Measurements from ENCODE around the gene CARF.

CARF gene

GRCh38 chr2:203025592-203025991, 113.5 kb downstream of the CARF start:
- Histone ChIP-seq H3K4me3 (ENCODE audit: low read length in 2 of 2) (no peak overlapping the region), H2BK15ac (ENCODE audit: low read length) (no peak overlapping the region), H2AFZ (ENCODE audit: low read length) (no peak overlapping the region), H2BK12ac (ENCODE audit: low read length) (no peak overlapping the region), H2AK5ac (ENCODE audit: low read depth, low read length) (no peak overlapping the region), H3K4me1 (ENCODE audit: control insufficient read depth in 2 of 2, insufficient read depth in 1 of 2, low read depth in 1 of 2, low read length in 2 of 2) (no peaks in the 10 kb centered on the region), H3K36me3 (replicated peaks in 1 of 2; ENCODE audit: control insufficient read depth in 2 of 2, insufficient read depth in 2 of 2, low read length in 2 of 2) (no peaks in the 10 kb centered on the region), H3K79me1 (ENCODE audit: low read depth, low read length) (no peaks in the 10 kb centered on the region), H3K9me3 (replicated peaks in 1 of 2; ENCODE audit: control insufficient read depth in 2 of 2, insufficient read depth in 1 of 2, low read depth in 1 of 2, low read length in 2 of 2) (no peaks in the 10 kb centered on the region), H2BK120ac (ENCODE audit: low read depth, low read length) (no peak overlapping the region), H3K14ac (ENCODE audit: low read length) (no peak overlapping the region), H3K23ac (ENCODE audit: low read depth, low read length, poor library complexity) (no peak overlapping the region), H3K18ac (ENCODE audit: low read length) (no peak overlapping the region), H4K91ac (ENCODE audit: low read depth, low read length, poor library complexity) (no peak overlapping the region), H3K27ac (replicated peaks; ENCODE audit: low read length) (no peak overlapping the region), H3K4ac (ENCODE audit: low read length) (no peak overlapping the region), H2BK5ac (ENCODE audit: low read length) (no peak overlapping the region), H3K4me2 (ENCODE audit: insufficient read depth, low read length, poor library complexity, severe bottlenecking) (no peak overlapping the region), H4K8ac (ENCODE audit: low read depth, low read length) (no peak overlapping the region), H3K9ac (ENCODE audit: low read depth, low read length, poor library complexity) (no peak overlapping the region), H3K27me3 (ENCODE audit: control insufficient read depth in 3 of 3, insufficient read depth in 3 of 3, low read depth in 1 of 3, low read length in 3 of 3) (no peaks in the 10 kb centered on the region)
- DNase-seq (ENCODE audit: low spot score), result no peak

DNA sequence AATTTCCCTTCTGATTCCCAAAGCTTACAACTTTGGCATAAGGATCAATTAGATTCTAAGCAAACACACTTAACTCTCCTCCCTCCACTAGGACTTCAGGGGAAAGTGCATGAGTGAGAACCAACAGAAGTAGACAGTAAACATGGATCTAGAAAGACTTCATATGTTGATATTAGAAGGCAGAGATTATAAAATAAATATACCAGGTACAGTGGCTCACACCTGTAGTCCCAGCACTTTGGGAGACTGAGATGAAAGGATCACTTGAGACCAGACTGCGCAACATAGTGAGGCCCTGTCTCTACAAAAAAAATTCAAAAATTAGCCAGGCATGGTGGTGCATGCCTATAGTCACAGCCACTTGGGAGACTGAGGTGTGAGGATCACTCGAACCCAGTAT, 118.5 kb downstream of the CARF start:
- H2BK120ac ChIP-seq (ENCODE audit: low read depth, low read length), result no peak overlapping the region
- no peaks in the 10 kb centered on the region for H3K36me3 ChIP-seq (replicated peaks in 1 of 2; ENCODE audit: control insufficient read depth in 2 of 2, insufficient read depth in 2 of 2, low read length in 2 of 2)
- no peak overlapping the region for H2BK15ac ChIP-seq (ENCODE audit: low read length)
- H3K27me3 ChIP-seq (ENCODE audit: control insufficient read depth in 3 of 3, insufficient read depth in 3 of 3, low read depth in 1 of 3, low read length in 3 of 3), result no peaks in the 10 kb centered on the region
- H3K9me3 ChIP-seq (replicated peaks in 1 of 2; ENCODE audit: control insufficient read depth in 2 of 2, insufficient read depth in 1 of 2, low read depth in 1 of 2, low read length in 2 of 2), result no peaks in the 10 kb centered on the region
- no peak overlapping the region for H4K91ac ChIP-seq (ENCODE audit: low read depth, low read length, poor library complexity)
- no peak overlapping the region for H3K4me3 ChIP-seq (ENCODE audit: low read length in 2 of 2)
- H3K4me1 ChIP-seq (ENCODE audit: control insufficient read depth in 2 of 2, insufficient read depth in 1 of 2, low read depth in 1 of 2, low read length in 2 of 2), result no peaks in the 10 kb centered on the region
- DNase-seq (ENCODE audit: low spot score), result no peak
- WGBS, 2 donors (ENCODE audit: extremely low coverage in 2 of 2, insufficient read length in 2 of 2, insufficient replicate concordance in 1 of 2), result no CpG with 5 or more reads among the region's 2 CpGs
- no peak overlapping the region for H3K23ac ChIP-seq (ENCODE audit: low read depth, low read length, poor library complexity)
- H3K14ac ChIP-seq (ENCODE audit: low read length), result no peak overlapping the region
- no peak overlapping the region for H3K4me2 ChIP-seq (ENCODE audit: insufficient read depth, low read length, poor library complexity, severe bottlenecking)
- H3K4ac ChIP-seq (ENCODE audit: low read length), result no peak overlapping the region
- no peak overlapping the region for H3K18ac ChIP-seq (ENCODE audit: low read length)
- no peak overlapping the region for H2AFZ ChIP-seq (ENCODE audit: low read length)
- H2BK5ac ChIP-seq (ENCODE audit: low read length), result no peak overlapping the region
- H4K8ac ChIP-seq (ENCODE audit: low read depth, low read length), result no peak overlapping the region
- no peaks in the 10 kb centered on the region for H3K79me1 ChIP-seq (ENCODE audit: low read depth, low read length)
- H3K27ac ChIP-seq (replicated peaks; ENCODE audit: low read length), result no peak overlapping the region
- no peak overlapping the region for H2BK12ac ChIP-seq (ENCODE audit: low read length)
- H2AK5ac ChIP-seq (ENCODE audit: low read depth, low read length), result no peak overlapping the region
- no peak overlapping the region for H3K9ac ChIP-seq (ENCODE audit: low read depth, low read length, poor library complexity)

- Histone ChIP-seq H3K27ac (replicated peaks; ENCODE audit: low read length) (no peak overlapping the region), H2AFZ (ENCODE audit: low read length) (no peak overlapping the region), H3K4me3 (ENCODE audit: low read length in 2 of 2) (no peak overlapping the region), H4K8ac (ENCODE audit: low read depth, low read length) (no peak overlapping the region), H2BK12ac (ENCODE audit: low read length) (no peak overlapping the region), H3K36me3 (replicated peaks in 1 of 2; ENCODE audit: control insufficient read depth in 2 of 2, insufficient read depth in 2 of 2, low read length in 2 of 2) (no peaks in the 10 kb centered on the region), H2BK5ac (ENCODE audit: low read length) (no peak overlapping the region), H3K4me1 (ENCODE audit: control insufficient read depth in 2 of 2, insufficient read depth in 1 of 2, low read depth in 1 of 2, low read length in 2 of 2) (no peaks in the 10 kb centered on the region), H3K27me3 (ENCODE audit: control insufficient read depth in 3 of 3, insufficient read depth in 3 of 3, low read depth in 1 of 3, low read length in 3 of 3) (no peaks in the 10 kb centered on the region), H3K79me1 (ENCODE audit: low read depth, low read length) (no peaks in the 10 kb centered on the region), H4K91ac (ENCODE audit: low read depth, low read length, poor library complexity) (no peak overlapping the region), H2AK5ac (ENCODE audit: low read depth, low read length) (no peak overlapping the region), H3K9ac (ENCODE audit: low read depth, low read length, poor library complexity) (no peak overlapping the region), H3K23ac (ENCODE audit: low read depth, low read length, poor library complexity) (no peak overlapping the region), H3K9me3 (replicated peaks in 1 of 2; ENCODE audit: control insufficient read depth in 2 of 2, insufficient read depth in 1 of 2, low read depth in 1 of 2, low read length in 2 of 2) (no peaks in the 10 kb centered on the region), H3K4ac (ENCODE audit: low read length) (no peak overlapping the region), H3K4me2 (ENCODE audit: insufficient read depth, low read length, poor library complexity, severe bottlenecking) (no peak overlapping the region), H2BK120ac (ENCODE audit: low read depth, low read length) (no peak overlapping the region), H3K14ac (ENCODE audit: low read length) (no peak overlapping the region), H2BK15ac (ENCODE audit: low read length) (no peak overlapping the region), H3K18ac (ENCODE audit: low read length) (no peak overlapping the region)
- WGBS, 2 donors (ENCODE audit: extremely low coverage in 2 of 2, insufficient read length in 2 of 2, insufficient replicate concordance in 1 of 2), result no CpG with 5 or more reads among the region's 5 CpGs
- DNase-seq (ENCODE audit: low spot score), result no peak
These were observed 118.9 kb downstream of the CARF start for GRCh38 chr2:203030991-203031390.

DNA sequence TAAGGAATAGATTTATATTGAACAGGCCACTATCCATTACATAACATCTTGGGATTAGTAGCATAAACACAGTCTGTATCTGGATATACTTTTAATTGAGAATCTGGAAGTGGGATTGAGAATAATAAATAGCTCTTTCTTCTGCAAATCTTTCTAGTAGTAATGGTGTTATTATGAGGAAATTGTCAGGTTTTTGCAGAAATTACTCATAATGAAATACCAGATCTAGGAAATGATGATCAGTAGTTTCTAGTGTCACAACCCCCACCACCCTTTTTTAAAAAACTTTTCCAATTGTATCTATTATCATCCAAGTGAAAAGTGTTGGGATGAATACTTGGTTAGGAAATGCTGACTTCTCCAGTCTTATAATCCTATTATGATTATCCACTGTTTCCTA, 121.3 kb downstream of the CARF start:
- H3K9me3 ChIP-seq (replicated peaks in 1 of 2; ENCODE audit: control insufficient read depth in 2 of 2, insufficient read depth in 1 of 2, low read depth in 1 of 2, low read length in 2 of 2), result no peaks in the 10 kb centered on the region
- DNase-seq (ENCODE audit: low spot score), result no peak
- no peak overlapping the region for H2AFZ ChIP-seq (ENCODE audit: low read length)
- H3K23ac ChIP-seq (ENCODE audit: low read depth, low read length, poor library complexity), result no peak overlapping the region
- H3K4me1 ChIP-seq (ENCODE audit: control insufficient read depth in 2 of 2, insufficient read depth in 1 of 2, low read depth in 1 of 2, low read length in 2 of 2), result no peaks in the 10 kb centered on the region
- H3K9ac ChIP-seq (ENCODE audit: low read depth, low read length, poor library complexity), result no peak overlapping the region
- no peak overlapping the region for H2AK5ac ChIP-seq (ENCODE audit: low read depth, low read length)
- H3K4me3 ChIP-seq (ENCODE audit: low read length in 2 of 2), result no peak overlapping the region
- H2BK15ac ChIP-seq (ENCODE audit: low read length), result no peak overlapping the region
- H3K36me3 ChIP-seq (replicated peaks in 1 of 2; ENCODE audit: control insufficient read depth in 2 of 2, insufficient read depth in 2 of 2, low read length in 2 of 2), result no peaks in the 10 kb centered on the region
- H4K91ac ChIP-seq (ENCODE audit: low read depth, low read length, poor library complexity), result no peak overlapping the region
- H3K27ac ChIP-seq (replicated peaks; ENCODE audit: low read length), result no peak overlapping the region
- no peaks in the 10 kb centered on the region for H3K79me1 ChIP-seq (ENCODE audit: low read depth, low read length)
- H2BK12ac ChIP-seq (ENCODE audit: low read length), result no peak overlapping the region
- H3K18ac ChIP-seq (ENCODE audit: low read length), result no peak overlapping the region
- no peak overlapping the region for H3K4ac ChIP-seq (ENCODE audit: low read length)
- no peaks in the 10 kb centered on the region for H3K27me3 ChIP-seq (ENCODE audit: control insufficient read depth in 3 of 3, insufficient read depth in 3 of 3, low read depth in 1 of 3, low read length in 3 of 3)
- H3K4me2 ChIP-seq (ENCODE audit: insufficient read depth, low read length, poor library complexity, severe bottlenecking), result no peak overlapping the region
- H4K8ac ChIP-seq (ENCODE audit: low read depth, low read length), result no peak overlapping the region
- H2BK120ac ChIP-seq (ENCODE audit: low read depth, low read length), result no peak overlapping the region
- H3K14ac ChIP-seq (ENCODE audit: low read length), result no peak overlapping the region
- no peak overlapping the region for H2BK5ac ChIP-seq (ENCODE audit: low read length)
